Activated T-helper 2 cell treated with anti-CD3 and anti-CD28 coated beads, Interferon-gamma antibody, Interleukin-2, Interleukin-4, amounts not matched to agents 10 μg/mL and 5 μg/mL and 100 μg/mL, durations not matched to agents 14 hours and 24 hours and 36 hours (primary cell): ENCODE measurements around the gene GMEB2. TPM values are rescaled to one million over a fixed set of nuclear protein-coding genes. Genes with fewer than 3 reads are reported as not detected.

Source experiments
- DNase-seq: peaks from one replicate; pipeline ENCODE4 v3.0.0; 2021; ENCODE audit warnings: low spot score
- H3K27ac Mint-ChIP-seq: one replicate; pipeline ENCODE4 v1.8.0; 2021; ENCODE audit warnings: mixed read lengths
- H3K27me3 Mint-ChIP-seq: one replicate; pipeline ENCODE4 v1.8.0; 2021; ENCODE audit warnings: low read depth, mixed read lengths
- H3K36me3 Mint-ChIP-seq: one replicate; pipeline ENCODE4 v1.8.0; 2021; ENCODE audit warnings: low read depth, mixed read lengths
- H3K4me1 Mint-ChIP-seq: one replicate; pipeline ENCODE4 v1.8.0; 2021; ENCODE audit warnings: low read depth, mixed read lengths
- H3K4me3 Mint-ChIP-seq: one replicate; pipeline ENCODE4 v1.8.0; 2021; ENCODE audit warnings: low read depth, mild to moderate bottlenecking, moderate library complexity, mixed read lengths
- H3K9me3 Mint-ChIP-seq: one replicate; pipeline ENCODE4 v1.8.0; 2021; ENCODE audit warnings: mixed read lengths
- intact Hi-C: fragments of 100-400 bp; cut with micrococcal nuclease; formaldehyde crosslinking; loops from one replicate; pipeline ENCODE4 v1.15.1; 2023
- total RNA-seq: library from RNA; stranded (reverse); gene quantifications from 2 replicates; pipeline ENCODE4 v1.2.3, GENCODE V29; 2022

GMEB2 gene
- total RNA-seq, 1 donor from 2014 or later, result 13.6 TPM

DNA sequence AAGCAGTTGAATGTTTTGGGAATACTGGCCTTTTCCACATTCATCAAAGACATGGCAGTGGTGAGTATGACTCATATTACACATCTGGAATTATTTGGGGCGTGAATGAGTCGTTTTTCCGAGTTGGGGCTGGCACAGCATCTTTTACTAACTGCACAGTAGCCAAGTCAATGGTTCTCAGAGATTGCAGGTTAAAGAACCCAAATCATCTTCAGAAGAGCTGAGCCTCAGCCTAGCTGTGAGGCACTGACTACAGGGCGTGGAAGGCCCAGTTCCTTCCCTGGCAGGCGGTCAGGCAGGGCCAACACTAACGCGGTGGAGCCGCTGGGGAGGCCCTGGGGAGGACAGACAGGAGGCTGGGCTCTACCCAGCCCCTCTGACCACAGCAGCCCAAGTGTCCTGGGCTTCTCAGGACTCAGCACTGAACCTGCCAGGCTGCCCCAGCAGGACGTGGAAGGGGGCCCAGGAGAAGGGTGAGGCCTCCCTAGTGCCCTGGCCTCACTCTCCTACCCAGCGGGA lies 32.8 kb downstream of the GMEB2 start:
- no peak overlapping the region for H3K4me3 Mint-ChIP-seq
- no peak overlapping the region for H3K27ac Mint-ChIP-seq
- H3K9me3 Mint-ChIP-seq, result no peaks in the 10 kb centered on the region
- H3K4me1 Mint-ChIP-seq, result no peaks in the 10 kb centered on the region
- H3K36me3 Mint-ChIP-seq, result peaks cover 41% of the 10 kb centered on the region
- H3K27me3 Mint-ChIP-seq, result no peaks in the 10 kb centered on the region
- intact Hi-C loops, result no loop called here
- no peak for DNase-seq

DNA sequence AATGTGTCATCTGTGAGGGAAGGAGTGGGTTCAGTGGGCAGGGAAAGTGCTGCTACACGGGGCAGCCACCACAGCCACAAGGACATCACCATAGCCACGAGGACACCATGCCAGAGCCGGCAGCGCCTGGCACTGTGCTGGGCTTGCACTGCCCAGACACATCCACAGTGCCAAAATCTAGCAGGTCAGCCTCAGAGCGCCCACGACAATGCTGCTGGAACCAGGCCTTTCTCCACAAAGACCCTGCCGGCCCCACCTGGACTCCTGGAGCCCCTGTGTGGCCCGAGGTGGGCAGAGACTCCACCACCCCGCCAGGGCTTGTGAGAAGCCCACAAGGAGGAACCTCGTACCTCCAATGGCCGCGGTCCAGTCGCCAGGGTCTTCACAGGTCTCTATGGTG lies 34.2 kb downstream of the GMEB2 start:
- no peaks in the 10 kb centered on the region for H3K9me3 Mint-ChIP-seq
- intact Hi-C loops, result no loop called here
- no peaks in the 10 kb centered on the region for H3K27me3 Mint-ChIP-seq
- no peaks in the 10 kb centered on the region for H3K4me1 Mint-ChIP-seq
- H3K4me3 Mint-ChIP-seq, result no peak overlapping the region
- no peak overlapping the region for H3K27ac Mint-ChIP-seq
- H3K36me3 Mint-ChIP-seq, result peaks cover 36% of the 10 kb centered on the region
- DNase-seq, result no peak

DNA sequence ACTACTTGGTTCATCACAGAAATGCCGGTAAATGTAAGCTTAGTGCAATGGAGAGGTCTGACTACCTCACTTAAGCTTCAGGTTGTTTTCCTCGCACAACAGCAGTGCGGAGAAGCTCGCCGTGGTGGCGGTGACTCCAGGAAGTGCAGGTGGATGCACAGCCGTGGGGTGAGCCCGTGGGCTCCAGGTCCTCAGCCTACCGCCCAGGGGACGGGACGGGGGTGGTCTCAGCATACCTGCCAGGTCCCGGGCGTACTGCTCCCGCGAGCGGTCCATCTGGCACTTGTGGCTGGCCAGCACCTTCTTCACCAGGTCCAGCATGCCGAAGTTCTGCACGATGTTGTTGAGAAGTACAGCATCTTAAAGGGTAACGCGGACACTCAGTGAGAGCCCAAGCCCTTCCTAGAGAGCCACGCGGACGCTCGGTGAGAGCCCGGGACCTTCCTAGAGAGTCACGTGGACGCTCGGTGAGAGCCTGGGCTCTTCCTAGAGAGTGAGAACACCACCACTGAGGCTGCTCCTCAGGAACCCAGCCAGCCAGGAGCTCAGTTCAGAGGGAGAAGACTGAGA lies 35.0 kb downstream of the GMEB2 start:
- intact Hi-C loops, result no loop called here
- no peak overlapping the region for H3K4me3 Mint-ChIP-seq
- H3K27me3 Mint-ChIP-seq, result no peaks in the 10 kb centered on the region
- H3K4me1 Mint-ChIP-seq, result no peaks in the 10 kb centered on the region
- no peak overlapping the region for H3K27ac Mint-ChIP-seq
- no peak for DNase-seq
- H3K36me3 Mint-ChIP-seq, result peaks cover 41% of the 10 kb centered on the region
- H3K9me3 Mint-ChIP-seq, result no peaks in the 10 kb centered on the region

DNA sequence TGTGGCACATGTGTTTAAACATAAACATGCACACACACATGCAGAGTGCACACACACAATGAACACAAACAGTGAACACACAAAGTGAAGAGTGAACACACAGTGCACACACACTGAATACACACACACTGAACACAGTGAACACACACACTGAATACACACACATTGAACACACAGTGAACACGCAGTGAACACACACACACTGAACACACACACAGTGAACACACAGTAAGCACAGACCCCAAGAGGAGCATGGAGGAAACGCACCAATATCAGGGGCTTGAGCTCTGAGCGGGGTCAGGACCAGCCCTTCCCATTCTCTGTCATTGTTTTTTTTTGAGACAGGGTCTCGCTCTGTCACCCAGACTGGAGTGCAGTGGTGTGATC lies 35.8 kb downstream of the GMEB2 start:
- Mint-ChIP-seq H3K27ac (no peak overlapping the region), H3K4me3 (no peak overlapping the region), H3K36me3 (peaks cover 41% of the 10 kb centered on the region), H3K9me3 (no peaks in the 10 kb centered on the region), H3K27me3 (no peaks in the 10 kb centered on the region), H3K4me1 (no peaks in the 10 kb centered on the region)
- intact Hi-C loops, result no loop called here
- DNase-seq, result no peak

DNA sequence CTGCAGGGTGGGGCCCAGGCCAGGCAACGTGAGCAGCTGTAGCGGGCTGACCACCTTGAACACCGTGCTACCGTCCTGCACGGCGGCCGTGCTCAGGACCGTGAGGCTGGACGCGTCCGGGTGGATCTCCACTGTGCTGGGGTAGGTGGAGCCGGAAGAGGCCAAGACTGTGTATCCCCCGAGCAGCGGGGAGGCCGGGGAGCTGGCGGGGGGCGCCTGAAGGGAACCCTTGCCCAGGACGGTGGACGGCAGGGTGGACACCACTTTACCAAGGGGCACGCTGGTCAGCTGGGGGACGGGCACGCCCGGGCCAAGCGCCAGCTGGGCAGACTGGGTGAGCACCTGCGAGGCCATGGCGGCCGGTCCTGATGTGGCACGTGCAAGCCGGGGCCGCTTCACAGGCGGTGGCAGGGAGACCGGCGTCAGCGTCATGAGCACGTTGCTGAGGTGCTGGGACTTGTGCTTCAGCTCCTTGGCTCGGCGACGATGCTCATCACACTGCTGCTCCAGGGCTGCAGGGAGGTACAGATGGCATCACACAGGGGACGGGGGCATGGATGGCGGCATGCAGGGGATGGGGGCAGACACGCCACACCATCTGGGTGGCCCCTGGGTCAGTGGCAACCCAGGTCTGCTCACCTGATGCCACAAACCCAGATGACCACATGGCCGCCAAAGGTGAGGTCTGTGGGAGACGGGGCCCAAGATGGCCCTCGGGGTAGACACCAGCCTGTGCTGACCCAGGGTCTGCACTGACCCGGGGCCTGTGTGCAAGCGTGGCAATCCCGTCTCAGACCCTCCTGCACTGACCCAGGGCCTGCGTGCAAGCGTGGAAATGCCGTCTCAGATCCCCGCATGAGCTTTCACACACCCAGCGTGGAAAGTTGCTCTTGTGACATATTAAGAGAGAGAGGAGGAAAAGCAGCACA lies 36.4 kb downstream of the GMEB2 start:
- no peak for DNase-seq
- H3K27ac Mint-ChIP-seq, result no peak overlapping the region
- H3K27me3 Mint-ChIP-seq, result no peaks in the 10 kb centered on the region
- H3K4me1 Mint-ChIP-seq, result no peaks in the 10 kb centered on the region
- no peaks in the 10 kb centered on the region for H3K9me3 Mint-ChIP-seq
- intact Hi-C loops, result no loop called here
- peaks cover 40% of the 10 kb centered on the region for H3K36me3 Mint-ChIP-seq
- H3K4me3 Mint-ChIP-seq, result no peak overlapping the region

DNA sequence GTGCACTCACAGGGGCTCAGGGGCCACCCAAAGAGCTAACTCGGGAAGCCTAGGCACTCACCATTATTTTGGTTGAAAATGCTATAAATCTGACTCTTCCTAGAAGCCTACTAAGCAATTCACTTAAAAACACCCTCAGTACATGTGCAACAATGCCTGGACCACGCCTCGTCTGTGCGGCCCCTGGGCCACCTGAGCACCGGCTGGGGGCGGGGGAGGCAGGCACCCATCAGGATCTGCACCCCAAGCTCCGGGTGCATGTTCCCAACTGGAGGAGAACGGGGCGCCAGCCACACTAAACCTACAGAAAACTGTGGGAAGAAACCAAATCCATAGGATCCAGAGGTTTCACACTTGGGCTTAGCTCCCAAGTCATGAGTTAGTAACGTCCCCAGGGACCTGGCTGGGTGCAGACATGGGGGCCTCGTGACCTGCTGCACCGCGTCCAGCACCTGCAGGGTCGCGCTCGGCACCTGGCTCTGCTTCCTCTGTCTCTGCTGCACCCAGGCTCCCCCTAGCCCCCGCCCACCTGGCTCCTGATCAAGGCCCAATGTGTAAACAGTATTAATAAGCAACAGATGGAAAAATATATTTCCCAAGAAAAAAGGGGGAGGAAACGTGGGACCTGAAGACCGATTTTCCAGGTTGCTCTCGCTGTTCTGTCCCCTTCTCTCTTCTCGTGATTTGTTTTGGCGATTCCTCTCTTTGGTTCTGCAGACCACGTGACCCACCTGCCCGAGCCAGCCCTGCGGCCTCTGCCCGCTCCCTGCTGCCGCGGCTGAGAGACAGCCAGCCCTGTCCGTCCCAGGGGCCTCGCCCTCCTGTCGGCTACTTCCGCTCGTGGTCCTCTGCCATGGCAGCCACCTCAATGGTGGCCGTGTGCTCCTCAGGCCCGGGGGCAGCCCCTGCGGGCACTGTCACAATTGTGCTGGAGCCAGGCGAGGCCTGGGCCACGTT lies 37.4 kb downstream of the GMEB2 start:
- no peaks in the 10 kb centered on the region for H3K9me3 Mint-ChIP-seq
- no peaks in the 10 kb centered on the region for H3K4me1 Mint-ChIP-seq
- no peak overlapping the region for H3K4me3 Mint-ChIP-seq
- peaks cover 37% of the 10 kb centered on the region for H3K36me3 Mint-ChIP-seq
- H3K27me3 Mint-ChIP-seq, result no peaks in the 10 kb centered on the region
- intact Hi-C loops, result no loop called here
- DNase-seq, result no peak
- H3K27ac Mint-ChIP-seq, result no peak overlapping the region

DNA sequence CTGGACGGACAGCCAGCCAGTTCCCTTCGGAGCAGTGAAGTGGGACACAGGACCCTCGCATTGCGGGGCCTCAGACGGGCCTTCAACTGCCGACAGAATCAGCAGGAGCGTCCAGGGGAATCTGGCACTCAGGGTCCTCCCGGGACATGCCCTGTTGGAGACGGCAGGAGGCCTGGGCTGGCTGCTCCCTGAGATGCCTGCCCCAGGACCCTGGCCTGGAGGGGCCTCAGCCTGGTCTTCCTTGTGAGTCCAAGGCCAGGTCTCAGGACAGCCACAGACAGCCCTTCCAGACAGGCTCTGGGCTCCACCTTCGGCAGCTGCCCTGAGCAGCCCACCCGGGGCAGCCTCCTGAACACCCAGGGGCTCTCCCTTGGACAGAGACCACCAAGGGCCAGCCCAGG lies 38.3 kb downstream of the GMEB2 start:
- Mint-ChIP-seq H3K27ac (no peak overlapping the region), H3K4me1 (no peaks in the 10 kb centered on the region), H3K4me3 (no peak overlapping the region), H3K27me3 (peaks cover 3% of the 10 kb centered on the region), H3K36me3 (peaks cover 37% of the 10 kb centered on the region), H3K9me3 (no peaks in the 10 kb centered on the region)
- intact Hi-C loops, result no loop called here
- DNase-seq, result no peak

DNA sequence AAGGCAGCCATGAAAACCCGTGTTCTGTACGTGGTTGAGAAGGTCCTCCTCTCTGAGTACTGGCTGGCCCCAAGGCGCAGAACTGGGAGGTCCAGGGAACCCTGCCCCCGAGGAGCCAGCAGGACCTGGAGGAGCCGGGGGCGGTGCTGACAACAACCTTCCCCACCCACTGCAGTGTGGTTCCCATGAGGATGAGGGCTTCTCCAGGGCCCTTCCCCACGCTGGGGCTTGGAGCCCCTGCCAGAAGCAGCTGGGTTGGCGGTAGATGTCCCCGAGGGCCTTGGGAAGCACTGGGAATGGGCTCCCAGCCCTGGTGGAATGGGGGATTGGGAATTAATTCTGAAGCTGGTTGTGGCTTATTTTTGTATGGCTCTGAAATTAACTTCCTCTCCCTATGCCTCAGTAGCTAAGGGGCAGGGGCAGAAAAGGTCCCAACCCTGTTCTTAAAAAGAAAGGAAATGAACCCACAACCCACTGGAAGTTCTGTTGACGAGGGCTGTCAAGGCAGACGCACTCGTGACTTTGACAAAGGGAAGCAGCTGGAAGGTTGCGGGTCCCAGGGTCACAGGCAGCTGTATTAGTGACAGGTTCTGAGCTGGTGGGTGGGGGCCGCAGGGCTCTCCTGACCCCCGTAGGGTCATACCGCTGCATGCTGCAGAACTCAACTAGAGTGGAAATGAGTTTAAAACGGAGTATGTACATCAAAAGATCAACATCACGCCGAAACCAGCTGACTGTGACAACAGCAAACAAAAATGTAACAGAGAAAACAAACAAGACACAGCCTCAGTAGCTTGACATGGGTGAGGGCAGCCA lies 38.9 kb downstream of the GMEB2 start:
- H3K4me1 Mint-ChIP-seq, result no peaks in the 10 kb centered on the region
- no peak for DNase-seq
- peaks cover 31% of the 10 kb centered on the region for H3K36me3 Mint-ChIP-seq
- no peaks in the 10 kb centered on the region for H3K9me3 Mint-ChIP-seq
- intact Hi-C loops, result no loop called here
- H3K4me3 Mint-ChIP-seq, result no peak overlapping the region
- no peak overlapping the region for H3K27ac Mint-ChIP-seq
- H3K27me3 Mint-ChIP-seq, result peaks cover 3% of the 10 kb centered on the region

DNA sequence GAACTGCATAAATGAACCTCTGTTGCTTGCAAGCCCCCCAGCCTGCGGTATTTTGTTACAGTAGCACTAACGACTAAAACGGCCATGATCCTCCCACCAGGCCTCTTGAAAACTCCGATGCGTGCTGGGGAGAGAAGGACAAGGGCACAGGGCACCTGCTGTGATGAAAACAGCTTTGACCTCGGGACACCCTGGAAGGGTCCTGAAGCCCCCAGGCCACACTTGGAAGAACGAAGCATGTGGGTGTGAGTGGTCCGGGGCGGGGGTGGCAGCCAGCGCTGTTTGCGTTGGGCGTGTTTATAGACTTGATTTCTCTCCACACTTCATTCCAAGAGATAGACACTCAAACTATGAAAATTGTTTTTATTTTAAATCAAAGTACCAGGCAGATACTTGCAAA lies 39.6 kb downstream of the GMEB2 start:
- Mint-ChIP-seq H3K27me3 (peaks cover 3% of the 10 kb centered on the region), H3K9me3 (no peaks in the 10 kb centered on the region), H3K4me1 (no peaks in the 10 kb centered on the region), H3K36me3 (peaks cover 30% of the 10 kb centered on the region), H3K4me3 (no peak overlapping the region), H3K27ac (no peak overlapping the region)
- no peak for DNase-seq
- intact Hi-C loops, result no loop called here

DNA sequence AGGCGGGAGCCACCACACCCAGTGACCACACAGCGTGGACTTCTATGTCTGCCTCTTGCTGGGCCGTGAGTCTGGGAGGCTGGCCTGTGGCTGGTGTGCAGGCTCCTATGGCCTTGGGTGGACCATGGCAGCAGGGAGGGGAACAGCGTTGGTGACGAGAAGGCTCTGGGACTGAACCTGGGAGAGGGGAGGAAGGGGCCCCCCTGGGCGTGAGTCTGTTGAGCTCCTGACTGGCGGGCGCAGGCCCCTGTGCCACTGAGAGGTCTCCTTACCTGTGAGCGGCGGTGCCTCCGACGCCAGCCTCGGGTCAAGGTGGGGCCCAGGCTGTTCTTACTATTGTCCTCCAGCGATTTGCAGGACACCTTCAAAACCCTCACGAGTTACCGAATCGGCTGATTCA lies 40.1 kb downstream of the GMEB2 start:
- Mint-ChIP-seq H3K36me3 (peaks cover 27% of the 10 kb centered on the region), H3K4me3 (no peak overlapping the region), H3K9me3 (no peaks in the 10 kb centered on the region), H3K27ac (no peak overlapping the region), H3K27me3 (peaks cover 3% of the 10 kb centered on the region), H3K4me1 (no peaks in the 10 kb centered on the region)
- no peak for DNase-seq
- intact Hi-C loops, result no loop called here

DNA sequence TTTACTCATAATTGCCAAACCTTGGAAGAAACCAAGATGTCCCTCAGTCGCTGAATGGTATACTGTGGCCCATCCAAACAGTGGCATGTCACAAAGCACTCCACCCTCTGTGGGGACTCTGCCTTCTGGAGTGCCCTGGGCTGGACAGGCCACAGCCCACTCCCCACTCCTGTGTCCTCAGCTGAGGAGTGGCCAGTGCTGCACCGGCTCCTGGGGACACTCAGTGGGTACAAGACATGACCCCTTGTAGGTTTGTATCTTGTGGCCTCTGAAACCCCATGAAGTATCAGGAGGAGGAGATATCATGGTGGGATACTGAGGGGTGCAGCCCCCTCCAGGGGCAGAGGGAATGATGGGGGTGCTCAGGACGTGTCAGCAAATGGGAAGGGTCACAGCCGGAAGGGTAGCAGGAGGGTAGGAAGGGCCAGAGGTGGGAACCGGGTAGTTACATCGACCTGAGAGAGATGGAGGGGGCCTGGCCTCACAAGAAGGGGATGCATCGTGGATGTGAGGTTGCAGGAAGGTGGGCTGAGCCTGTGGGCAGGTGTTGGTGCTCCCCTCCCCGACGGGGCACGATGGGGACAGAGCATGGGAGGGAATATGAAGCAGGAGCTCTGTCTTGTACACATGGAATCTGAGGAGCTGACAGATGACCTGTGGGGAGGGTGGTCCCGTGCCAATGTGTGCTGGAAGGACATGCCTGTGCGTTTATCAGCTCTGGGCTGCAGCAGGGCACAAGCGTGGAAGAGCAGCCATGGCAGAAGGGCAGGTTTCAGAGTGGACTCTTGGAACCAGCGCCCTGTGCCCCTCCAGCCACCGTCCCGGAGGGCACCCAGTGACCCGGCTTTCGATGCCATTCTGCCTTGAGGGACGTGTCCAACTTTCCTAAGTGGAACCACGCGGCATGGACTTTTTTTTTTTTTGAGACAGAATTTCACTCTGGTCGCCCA lies 41.0 kb downstream of the GMEB2 start:
- intact Hi-C loops, result no loop called here
- peaks cover 6% of the 10 kb centered on the region for H3K27me3 Mint-ChIP-seq
- no peak overlapping the region for H3K4me3 Mint-ChIP-seq
- peaks cover 21% of the 10 kb centered on the region for H3K36me3 Mint-ChIP-seq
- no peak overlapping the region for H3K27ac Mint-ChIP-seq
- no peaks in the 10 kb centered on the region for H3K4me1 Mint-ChIP-seq
- H3K9me3 Mint-ChIP-seq, result no peaks in the 10 kb centered on the region
- DNase-seq, result no peak
